GM19463 (cell line): ENCODE data around the gene IL17F.

Source experiments
- ATAC-seq: cut with Tn5 transposase; IDR thresholded peaks from one replicate; pipeline ENCODE4 v1.9.1; 2021; ENCODE audit warnings: mild to moderate bottlenecking, moderate library complexity; ENCODE audit not compliant: unreplicated experiment

The IL17F gene

DNA sequence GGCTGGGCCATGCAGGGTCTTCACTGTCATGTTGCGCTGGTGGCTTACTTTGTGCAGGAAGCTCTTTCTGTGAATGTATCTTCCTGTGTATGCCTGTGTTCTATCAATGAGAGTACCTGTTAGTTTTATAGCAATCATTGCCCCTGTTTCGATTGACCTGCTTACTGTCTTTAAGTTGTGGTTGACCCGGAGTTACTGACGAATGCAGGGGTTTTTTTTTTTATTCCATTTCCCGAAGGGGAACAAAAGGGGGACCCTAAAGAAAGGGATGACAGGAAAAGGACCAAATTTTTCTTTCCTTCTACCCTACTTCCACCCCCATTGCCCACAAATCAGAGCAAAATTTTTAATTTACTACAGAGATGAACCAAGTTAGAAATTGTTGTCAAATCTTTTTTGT, at the start of gene IL17F:
TSS of gene IL17F (minus strand) at position 101 of the 400 bp plus-strand sequence. CDS start at position 30, 71 bp downstream.
- no peak for ATAC-seq

DNA sequence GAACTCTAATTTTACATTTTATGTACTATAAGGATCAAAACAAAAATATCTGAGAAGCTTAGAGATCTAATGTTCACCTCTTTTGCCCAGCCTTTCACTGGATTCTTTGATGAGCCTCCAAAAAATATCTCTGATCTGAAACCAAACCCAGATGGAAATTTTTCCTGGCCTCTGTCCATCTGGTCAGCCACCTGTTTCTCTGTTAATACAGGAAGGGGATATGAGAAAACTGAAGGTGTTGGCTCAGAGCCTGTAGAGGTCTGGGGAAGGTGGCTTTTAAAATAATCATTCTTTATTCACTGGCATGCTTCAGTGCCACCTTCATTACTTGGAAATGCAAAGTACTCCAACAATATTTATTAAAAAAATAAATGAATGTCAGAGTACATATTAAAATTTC, 48.8 kb upstream of the IL17F start:
- ATAC-seq: no peak

DNA sequence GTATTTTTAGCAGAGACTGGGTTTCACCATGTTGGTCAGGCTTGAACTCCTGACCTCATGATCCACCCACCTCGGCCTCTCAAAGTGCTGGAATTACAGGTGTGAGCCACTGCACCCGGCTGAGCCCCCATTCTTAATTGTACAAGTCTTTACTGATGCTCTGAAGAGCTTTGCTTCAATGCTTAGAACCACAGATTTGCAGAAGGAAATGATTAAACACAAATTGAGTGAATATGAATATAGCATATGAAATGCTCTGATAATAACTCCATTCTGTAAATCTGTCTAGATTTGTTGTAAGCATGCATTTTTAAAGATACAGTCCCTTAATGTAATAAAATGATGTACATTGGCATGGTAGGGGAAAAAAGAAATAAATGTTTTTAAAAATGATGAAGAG, 44.5 kb upstream of the IL17F start:
- no peak for ATAC-seq

DNA sequence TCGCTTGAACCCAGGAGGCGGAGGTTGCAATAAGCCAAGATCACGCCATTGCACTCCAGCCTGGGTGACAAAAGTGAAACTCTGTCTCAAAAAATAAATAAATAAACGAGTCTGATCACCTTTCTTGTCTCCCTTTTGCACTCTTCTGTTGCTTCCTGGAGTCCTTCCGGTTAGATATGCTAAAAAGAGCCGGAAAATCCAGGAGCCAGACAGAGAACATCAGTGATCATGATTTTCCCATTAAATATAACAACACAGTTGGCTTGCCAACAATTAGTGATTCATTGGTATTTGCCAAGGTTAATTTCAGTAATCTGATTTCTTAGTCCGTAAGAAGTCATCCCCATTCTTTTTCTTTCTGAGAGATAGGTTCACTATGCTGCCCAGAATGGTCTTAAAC, 43.9 kb upstream of the IL17F start:
- ATAC-seq: no peak

DNA sequence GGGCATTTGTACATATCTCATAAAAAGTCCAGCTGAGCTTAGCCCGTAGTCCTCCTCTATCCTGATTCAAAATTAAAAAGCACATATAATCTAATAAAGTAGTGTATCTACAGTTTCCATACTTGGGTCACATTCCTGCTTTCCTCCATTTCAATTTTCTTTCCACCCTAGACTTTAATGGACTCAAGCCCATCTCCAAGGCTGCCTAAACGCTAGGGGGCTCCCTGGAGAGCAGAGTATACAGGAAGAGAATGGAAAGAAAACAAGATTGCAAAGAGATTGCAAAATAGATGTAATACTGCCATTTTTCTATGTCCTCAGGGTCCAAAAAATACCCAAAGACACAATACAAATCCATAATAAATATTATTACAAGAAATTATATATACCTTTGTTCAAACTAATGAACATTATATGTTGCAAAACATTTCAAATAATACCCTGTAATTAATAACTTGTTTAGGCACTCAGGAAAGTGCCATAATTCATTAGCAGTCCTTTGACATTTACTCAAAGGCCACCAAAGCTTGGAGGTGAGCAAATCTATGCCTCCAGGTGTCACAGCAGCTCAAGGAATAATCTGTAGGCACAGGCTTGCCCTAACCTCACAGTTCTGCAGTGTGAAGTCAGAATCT, 42.6 kb upstream of the IL17F start:
- ATAC-seq: no peak

DNA sequence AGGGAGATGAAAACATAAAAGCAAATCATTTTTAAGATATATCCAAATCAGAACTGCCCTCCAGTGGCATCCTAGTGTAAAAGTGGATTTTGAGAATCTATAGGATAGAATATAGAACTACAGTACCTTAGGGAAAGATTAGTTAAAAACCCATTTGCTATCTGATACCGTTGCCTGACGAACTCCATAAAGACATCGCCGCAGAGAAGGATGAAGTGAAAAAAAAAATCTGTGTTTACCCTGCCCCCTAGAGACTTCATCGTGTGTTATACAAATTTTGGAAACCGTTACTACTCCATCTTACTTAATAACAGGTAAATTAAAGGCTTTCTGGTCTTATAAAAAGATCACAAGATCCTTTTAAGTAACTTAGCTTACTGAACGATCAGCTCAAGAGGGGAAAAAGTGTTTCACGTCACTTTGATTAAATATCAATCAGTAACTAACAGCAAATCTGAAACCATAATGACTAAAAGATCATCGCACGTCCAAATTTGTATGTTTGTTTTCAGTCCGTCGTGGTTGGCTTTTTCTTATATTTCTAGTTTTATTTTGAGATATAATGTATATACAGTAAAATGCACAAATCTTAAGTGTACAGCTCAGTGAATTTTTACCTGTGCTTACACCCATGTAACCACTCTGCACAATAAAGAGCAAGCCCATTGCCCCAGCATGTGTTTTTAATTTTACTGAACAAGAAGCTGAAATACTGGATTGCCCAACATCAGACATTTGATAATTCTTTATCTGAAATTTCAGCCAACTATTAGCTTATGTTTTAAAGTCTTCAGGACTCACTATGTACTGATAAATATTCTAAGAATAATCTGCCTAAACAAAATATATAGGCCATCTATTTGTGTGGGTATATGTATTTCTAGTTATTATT, 41.1 kb upstream of the IL17F start:
- no peak for ATAC-seq

DNA sequence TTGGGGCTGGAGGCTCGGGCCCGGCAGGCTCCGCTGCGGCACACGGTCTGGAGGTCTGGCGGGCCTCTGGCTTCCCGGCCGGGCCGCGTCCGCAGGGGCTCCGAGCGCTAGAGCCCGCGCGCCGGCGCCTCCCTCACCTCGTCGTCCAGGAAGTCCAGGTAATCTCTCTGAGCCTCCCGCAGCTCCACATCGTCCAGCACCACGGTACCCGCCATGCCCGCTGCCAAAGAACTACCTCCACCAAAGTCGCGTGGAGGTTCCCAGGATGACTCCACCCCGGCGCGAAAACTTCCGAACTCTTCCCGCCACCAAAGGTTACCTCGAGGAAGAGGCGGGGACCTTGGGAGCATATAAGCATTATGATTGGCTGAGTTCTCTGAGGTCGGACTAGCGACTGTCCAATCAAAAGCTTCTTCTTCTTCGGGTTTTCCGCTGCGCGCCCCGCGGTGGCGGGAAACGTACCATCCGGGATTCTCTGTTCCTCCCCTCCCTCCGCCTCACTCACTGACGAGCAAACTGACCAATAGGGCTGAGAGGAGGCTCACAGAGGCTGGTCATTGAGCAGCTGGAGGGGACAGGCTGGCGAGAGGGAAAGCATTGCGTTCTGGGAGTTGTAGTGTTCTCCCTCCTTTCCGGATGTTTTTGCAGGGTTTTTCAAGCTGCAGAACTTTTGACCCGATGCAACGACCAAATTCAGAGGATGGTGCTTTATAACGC, 40.3 kb upstream of the IL17F start, which contains the start of gene MCM3:
TSS of gene MCM3 (minus strand) at position 283 of the 717 bp plus-strand sequence. CDS start at position 215, 68 bp downstream.
- peak; percentile 95 for ATAC-seq

DNA sequence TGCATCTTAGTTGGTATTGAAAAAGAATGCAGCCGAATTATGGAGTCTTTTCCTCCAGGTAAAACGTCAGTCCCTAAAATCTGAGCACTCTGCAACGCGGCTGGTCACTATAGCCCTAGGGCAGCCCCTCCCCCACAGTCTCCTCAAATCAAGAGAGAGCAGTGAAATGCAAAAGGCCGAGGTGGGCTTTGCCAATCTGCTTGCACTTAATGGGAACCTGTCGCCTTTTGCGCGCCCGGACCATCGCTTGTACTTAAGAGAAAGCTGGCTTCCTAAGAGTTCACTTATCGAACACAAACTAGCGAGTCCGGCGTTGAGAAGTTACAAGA, 39.8 kb upstream of the IL17F start:
- no peak for ATAC-seq

DNA sequence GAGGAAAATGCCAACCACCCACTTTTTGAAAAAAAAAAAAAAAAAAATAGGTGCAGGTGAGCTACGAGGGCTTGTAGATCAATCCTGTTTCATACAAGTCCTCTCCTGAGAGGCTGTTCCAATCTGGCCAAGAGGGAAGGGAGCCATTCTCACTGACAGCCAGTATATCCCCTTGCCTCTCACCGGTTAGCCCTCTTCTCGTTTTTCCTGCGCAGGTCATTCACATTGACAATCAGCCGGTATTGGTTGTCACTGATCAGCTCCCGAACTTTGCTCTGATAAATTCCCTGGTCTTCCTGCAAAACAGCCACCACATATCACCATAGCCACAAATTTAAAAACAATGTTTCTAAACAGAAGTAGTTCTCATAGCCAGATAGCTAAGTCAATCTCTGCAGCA, 38.8 kb upstream of the IL17F start:
- ATAC-seq: no peak

DNA sequence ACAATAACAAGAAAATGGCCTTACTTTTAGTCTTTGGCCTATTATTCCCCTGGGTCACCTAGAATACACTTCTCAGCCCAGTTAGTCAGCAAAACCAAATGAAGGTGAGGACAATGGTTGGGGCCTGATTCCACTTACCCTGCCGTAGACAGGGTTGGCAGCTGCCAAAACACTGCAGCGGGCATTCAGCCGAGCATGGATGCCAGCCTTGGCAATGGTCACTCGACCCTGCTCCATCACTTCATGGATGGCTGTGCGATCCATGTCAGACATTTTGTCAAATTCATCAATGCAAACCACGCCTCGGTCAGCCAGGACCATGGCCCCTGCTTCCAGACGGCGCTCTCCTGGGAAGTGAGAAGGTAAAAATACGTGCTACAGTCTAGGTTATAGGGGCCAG, 31.8 kb upstream of the IL17F start:
- no peak for ATAC-seq

DNA sequence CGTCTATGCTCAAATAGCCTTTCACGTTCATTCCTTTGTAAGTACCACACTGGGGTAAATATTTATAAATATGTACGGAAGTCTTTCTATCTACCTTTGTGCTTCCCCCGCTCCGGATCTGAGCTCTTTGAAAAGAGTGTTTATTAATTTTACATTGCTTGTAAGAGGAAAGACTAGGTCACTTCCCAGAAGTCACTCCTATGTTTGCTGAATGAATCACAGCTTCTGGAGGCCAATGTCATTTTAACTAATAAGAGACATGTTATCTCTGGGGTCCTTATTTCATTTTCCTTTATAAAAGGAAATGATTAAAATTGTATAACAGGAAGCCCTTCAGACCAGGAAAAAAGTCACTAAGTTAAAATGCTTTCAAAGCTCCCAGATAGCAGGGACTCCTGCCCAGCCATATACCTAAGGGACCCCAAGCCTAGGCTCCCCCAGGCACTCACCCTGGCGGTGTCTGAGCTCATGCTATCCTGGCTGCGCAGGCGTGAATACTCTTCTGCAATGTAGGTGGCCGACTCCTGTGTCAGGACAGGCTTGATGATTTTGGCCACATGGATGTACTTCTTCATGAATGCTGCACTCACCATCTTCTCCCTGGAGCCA, 27.7 kb upstream of the IL17F start:
- no peak for ATAC-seq

DNA sequence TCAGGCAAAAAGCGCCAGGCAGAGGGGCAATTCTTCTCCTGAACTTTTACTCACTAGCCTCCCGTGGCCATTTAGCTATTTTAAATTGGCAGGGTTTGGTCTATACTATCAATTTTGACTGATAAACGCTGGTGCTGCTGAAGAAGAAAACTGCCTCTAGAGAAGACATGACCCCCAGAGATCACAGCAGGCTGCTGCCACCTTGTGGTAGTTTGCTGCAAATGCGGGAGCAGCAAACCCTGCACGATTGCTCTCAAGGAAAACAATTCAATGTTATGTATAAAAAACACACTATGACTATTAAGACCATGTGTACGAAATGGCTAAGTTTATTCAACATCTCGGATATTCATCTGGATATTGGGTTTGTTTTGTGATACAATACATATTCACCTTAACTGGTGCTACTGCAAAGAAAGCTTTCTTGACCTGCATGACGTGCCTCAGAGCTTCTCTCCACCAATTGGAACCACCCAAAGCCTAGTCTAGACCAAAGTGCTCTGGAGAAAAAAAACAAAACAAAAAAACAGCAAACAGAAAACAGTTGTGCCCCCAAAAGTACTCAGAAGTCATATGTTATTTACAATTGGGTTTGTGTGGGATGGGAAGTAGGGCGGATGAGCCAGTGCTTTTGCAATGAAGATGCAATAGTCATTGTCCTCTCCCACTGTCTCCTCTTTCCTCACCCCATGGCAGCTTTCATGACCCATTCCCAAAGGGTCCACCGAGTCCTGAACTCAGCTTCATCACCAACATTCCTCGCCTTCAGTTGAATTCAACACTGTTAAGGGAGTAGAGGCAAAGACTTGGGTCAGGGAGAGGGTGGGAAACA, 19.6 kb upstream of the IL17F start:
- peak; percentile 74 for ATAC-seq

DNA sequence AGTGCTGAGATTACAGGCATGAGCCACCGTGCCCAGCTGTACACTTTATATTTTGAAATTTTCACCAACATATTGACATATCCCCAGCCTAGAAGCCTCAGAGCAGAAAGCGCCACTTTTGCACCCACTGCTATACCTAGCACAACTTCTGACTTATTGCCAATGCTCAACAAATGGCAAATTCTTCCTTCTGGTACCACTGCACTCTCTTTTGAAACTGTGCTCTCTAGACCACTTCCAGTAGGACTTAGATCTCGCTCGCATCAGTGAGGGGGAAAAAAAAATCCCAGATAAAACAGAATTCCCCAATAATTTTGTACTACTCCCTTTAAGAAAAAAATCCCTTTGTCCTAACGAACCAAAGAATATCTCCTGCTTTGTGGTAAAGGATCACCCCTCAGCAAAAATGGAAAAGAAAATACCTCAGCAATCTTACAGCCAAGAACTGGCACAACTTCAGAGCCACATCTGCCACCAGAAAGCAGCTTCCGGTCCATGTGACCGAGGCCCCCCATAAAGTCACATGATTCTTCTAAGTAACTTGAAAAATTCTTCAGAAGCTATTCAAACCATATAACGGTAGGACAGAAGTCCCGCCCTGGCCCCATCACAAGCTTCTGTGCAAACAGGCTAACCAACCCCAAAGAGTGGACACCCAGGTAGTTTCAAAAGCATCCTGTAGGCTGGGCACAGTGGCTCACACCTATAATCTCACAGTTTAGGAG, 18.5 kb upstream of the IL17F start:
- no peak for ATAC-seq

DNA sequence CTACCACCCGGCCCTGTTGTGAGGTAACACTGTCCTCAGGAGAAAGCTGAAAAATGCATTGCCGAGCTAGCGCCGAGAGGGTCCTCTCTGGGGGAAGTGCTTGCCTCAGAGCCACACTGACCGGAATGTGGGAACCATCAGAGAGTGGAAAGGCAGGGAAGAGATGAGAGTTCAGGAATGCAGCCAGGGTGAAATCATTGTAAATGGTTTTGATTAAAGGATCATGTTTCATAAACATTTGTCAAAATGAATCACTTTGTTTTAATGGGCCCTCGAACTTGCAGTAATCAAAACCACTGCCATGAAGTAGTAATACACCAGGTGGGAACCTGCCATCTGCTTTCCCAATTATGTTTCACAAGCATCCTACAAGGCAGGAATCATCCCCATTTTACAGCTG, 16.9 kb upstream of the IL17F start:
- no peak for ATAC-seq

DNA sequence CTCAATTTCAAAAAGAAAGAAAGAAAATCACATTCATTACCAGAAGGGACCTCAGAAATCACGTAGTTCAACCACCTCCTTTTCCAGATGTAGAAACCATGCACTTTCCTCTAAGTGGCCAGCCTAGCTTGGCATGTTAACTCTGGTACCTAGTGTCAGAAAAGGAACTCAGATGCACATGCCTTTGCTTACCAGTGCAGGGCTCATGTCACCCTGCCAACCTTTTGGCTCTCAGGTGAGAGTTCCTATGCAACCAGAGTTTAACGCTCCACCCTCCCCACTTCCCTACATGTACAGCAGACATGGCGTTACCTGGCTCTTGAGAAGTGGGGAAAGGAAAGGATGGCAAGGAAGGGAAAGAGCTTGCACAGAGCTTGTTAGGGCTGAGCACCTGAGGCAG, 16.3 kb upstream of the IL17F start:
- no peak for ATAC-seq

DNA sequence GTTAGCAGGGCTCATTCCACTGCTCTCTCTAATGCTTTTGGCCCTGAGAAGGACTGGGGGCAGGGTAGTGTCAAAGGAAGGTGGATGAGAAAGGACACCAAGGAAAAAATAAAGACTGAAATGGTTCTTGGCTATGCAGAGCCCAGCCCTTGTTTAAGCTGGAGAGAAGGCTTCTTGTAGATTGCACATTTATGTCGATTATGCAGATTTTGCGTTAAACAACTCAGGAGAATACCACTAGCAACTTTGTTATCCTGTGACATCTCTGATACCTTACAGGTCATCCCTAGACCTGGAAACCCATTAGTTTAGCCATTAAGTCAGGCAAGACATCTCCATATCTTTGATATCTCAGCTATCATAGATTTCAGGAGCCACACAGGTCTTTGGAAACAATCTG, 11.1 kb upstream of the IL17F start:
- no peak for ATAC-seq

DNA sequence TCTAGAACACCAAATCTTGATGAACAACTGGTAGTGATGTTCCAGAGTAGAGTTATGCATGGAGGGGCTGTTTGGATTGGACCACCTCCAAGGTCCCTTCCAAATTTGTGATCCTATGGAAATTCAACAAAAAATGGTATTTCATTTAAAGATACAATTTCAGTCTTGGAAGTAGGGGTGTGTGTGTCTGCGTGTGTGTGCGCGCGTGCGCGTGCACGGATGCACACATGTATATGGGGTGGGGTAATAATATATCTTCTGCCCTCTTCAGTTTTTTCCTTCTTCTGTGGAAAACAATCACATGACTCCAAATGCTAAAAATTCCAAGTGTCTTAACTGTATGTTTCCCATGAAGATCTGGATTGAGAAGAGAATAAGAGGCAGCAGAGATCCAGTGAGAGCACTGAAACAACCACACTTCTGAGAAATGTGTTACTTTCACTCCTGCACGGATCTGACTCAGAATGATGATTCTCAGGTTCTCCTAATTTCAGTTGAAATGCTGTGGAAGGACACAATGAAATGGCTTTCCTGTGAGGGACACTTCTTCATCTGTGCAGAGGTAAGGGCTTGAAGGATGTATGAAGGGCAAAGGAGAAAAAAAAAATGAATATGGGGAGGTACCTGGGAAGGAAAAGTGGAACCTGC, 10.6 kb upstream of the IL17F start:
- no peak for ATAC-seq

DNA sequence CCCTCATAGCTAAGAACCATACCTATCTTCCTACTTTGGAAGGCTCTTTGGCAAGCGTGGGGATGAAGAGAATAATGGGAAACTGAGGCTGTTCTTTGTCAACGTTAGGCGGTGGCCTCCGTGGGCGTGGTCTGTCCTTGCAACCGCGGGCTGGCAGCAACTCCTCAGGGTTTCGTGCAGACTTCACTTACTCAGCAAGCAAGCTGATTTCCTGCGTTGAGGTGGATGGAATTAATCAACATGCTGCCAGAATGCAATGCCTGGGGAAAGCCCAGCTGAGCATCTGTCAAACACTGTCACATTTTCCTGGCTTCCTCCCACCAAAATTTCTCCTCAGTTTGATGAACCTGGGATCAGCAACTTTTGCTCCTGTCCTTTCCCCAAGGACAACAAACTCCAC, 9.2 kb upstream of the IL17F start:
- ATAC-seq: no peak

DNA sequence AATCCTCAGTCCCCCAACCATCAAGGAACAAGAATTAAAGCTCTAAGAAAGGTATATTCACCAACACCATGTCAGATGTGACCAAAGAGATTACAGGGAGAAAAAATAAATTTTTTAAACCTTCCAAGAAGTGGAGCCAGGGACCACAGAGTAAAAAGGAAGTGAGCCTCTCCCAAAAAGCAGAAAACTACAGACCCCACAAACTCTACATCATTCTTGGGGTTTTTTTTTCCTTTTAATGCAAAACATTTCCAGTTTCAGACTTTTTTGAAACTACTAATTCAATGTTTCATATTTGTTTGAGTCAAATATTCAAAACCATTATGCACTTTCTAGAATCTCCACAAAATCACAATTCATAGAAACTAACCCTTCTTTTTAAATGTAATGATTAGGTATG, 6.8 kb upstream of the IL17F start:
- ATAC-seq: no peak
